Hepatocyte (in vitro differentiated cells): ENCODE results near the gene TMEM134. TPM values are rescaled to one million over a fixed set of nuclear protein-coding genes. Genes with fewer than 3 reads are reported as not detected.

ENCODE experiments used
- DNase-seq: peaks from one replicate; pipeline ENCODE4 v3.0.0-alpha.2; 2016; ENCODE audit warnings: low spot score
- H2AFZ ChIP-seq: fragments of 200-600 bp; sonication (generic); 2 replicates; pipeline ENCODE4 v1.6.0; 2016; ENCODE audit warnings: antibody characterized with exemption, mild to moderate bottlenecking
- H3K27ac ChIP-seq: fragments of 200-600 bp; sonication (generic); 2 replicates; pipeline ENCODE4 v1.5.1; 2016; ENCODE audit warnings: mild to moderate bottlenecking
- H3K27me3 ChIP-seq: fragments of 200-600 bp; sonication (generic); 2 replicates; pipeline ENCODE4 v1.6.1; 2016
- H3K36me3 ChIP-seq: fragments of 200-600 bp; sonication (generic); replicated peaks from 2 replicates; pipeline ENCODE4 v1.5.1; 2016; ENCODE audit warnings: low read depth; ENCODE audit not compliant: insufficient read depth
- H3K4me1 ChIP-seq: fragments of 200-600 bp; sonication (generic); 2 replicates; pipeline ENCODE4 v1.5.1; 2016; ENCODE audit warnings: mild to moderate bottlenecking, moderate library complexity; ENCODE audit not compliant: insufficient read depth
- H3K4me2 ChIP-seq: fragments of 200-600 bp; sonication (generic); 2 replicates; pipeline ENCODE4 v1.6.0; 2016
- H3K4me3 ChIP-seq: fragments of 200-600 bp; sonication (generic); 2 replicates; pipeline ENCODE4 v1.5.1; 2016; ENCODE audit warnings: mild to moderate bottlenecking
- H3K79me2 ChIP-seq: fragments of 200-600 bp; sonication (generic); 2 replicates; pipeline ENCODE4 v1.6.0; 2017; ENCODE audit warnings: mild to moderate bottlenecking
- H3K9me2 ChIP-seq: fragments of 200-600 bp; sonication (generic); replicated peaks from 2 replicates; pipeline ENCODE4 v1.6.0; 2017; ENCODE audit warnings: mild to moderate bottlenecking; ENCODE audit not compliant: insufficient read depth
- H3K9me3 ChIP-seq: fragments of 200-600 bp; sonication (generic); 2 replicates; pipeline ENCODE4 v1.5.1; 2016; ENCODE audit warnings: low read depth, mild to moderate bottlenecking
- H4K20me1 ChIP-seq: fragments of 200-600 bp; sonication (generic); 2 replicates; pipeline ENCODE4 v1.6.0; 2016; ENCODE audit warnings: mild to moderate bottlenecking; ENCODE audit not compliant: insufficient read depth, poor library complexity, severe bottlenecking
- CTCF ChIP-seq: fragments of 200-600 bp; sonication (generic); IDR thresholded peaks from 2 replicates; pipeline ENCODE4 v1.5.1; 2016; ENCODE audit warnings: antibody characterized with exemption, mild to moderate bottlenecking; ENCODE audit not compliant: poor library complexity
- EZH2 ChIP-seq: fragments of 200-600 bp; sonication (generic); IDR thresholded peaks from 2 replicates; pipeline ENCODE4 v1.6.1; 2016; ENCODE audit warnings: antibody characterized with exemption, mild to moderate bottlenecking, borderline replicate concordance
- EZH2phosphoT487 ChIP-seq: fragments of 200-600 bp; sonication (generic); IDR thresholded peaks from one replicate; pipeline ENCODE4 v1.6.1; 2018; ENCODE audit warnings: antibody characterized with exemption, mild to moderate bottlenecking, low read depth, moderate library complexity; ENCODE audit not compliant: unreplicated experiment, severe bottlenecking
- WGBS: methylation state at CpG from one replicate; pipeline ENCODE4 v1.1.6; 2016; ENCODE audit warnings: low lambda C conversion rate; ENCODE audit errors: missing lambda C conversion rate; 5-methylcytosine and 5-hydroxymethylcytosine counted together
- polyA plus RNA-seq: library from polyadenylated mRNA; unstranded; fragments of >200 nt; fragmentation: Nextera tagmentation; extraction: Ambion mirVana; gene quantifications from 2 replicates; pipeline ENCODE4 v1.2.1, GENCODE V29; 2016
- total RNA-seq: library from RNA; depleted of rRNA; stranded (reverse); fragments of >200 nt; gene quantifications from 2 replicates; pipeline ENCODE4 v1.2.3, GENCODE V29; 2014

The TMEM134 gene
- total and polyA plus RNA-seq, 2 experiments from 2014 or later = 43.2 to 93.7 TPM

GRCh38 chr11:67498544-67498972 is 29.5 kb upstream of the TMEM134 start:
- Histone ChIP-seq H3K4me1 (no peaks in the 10 kb centered on the region), H3K4me2 (no peak overlapping the region), H3K27me3 (no peaks in the 10 kb centered on the region), H3K4me3 (no peak overlapping the region), H3K79me2 (peaks cover 6% of the 10 kb centered on the region), H3K9me2 (no peaks in the 10 kb centered on the region), H3K36me3 (no peaks in the 10 kb centered on the region), H2AFZ (no peak overlapping the region), H4K20me1 (peaks cover 5% of the 10 kb centered on the region), H3K27ac (no peak overlapping the region), H3K9me3 (no peaks in the 10 kb centered on the region)
- 97% methylated on average over 21 of the region's 21 CpGs for WGBS
- TF ChIP-seq EZH2 (no peak), CTCF (no peak), EZH2phosphoT487 (no peak)
- no peak for DNase-seq

GRCh38 chr11:67497656-67498291 is 28.7 kb upstream of the TMEM134 start:
- Histone ChIP-seq H2AFZ (no peak overlapping the region), H4K20me1 (no peaks in the 10 kb centered on the region), H3K9me2 (no peaks in the 10 kb centered on the region), H3K4me3 (no peak overlapping the region), H3K9me3 (no peaks in the 10 kb centered on the region), H3K4me1 (no peaks in the 10 kb centered on the region), H3K27me3 (no peaks in the 10 kb centered on the region), H3K36me3 (no peaks in the 10 kb centered on the region), H3K27ac (no peak overlapping the region), H3K4me2 (no peak overlapping the region), H3K79me2 (no peaks in the 10 kb centered on the region)
- no peak for TF ChIP-seq EZH2phosphoT487
- no peak for TF ChIP-seq CTCF
- TF ChIP-seq EZH2 = no peak
- DNase-seq = no peak
- 96% methylated on average over 21 of the region's 21 CpGs for WGBS

- 96% methylated on average over 12 of the region's 12 CpGs for WGBS
- no peaks in the 10 kb centered on the region for H3K27me3 ChIP-seq
- DNase-seq = no peak
- no peaks in the 10 kb centered on the region for H3K9me3 ChIP-seq
- no peaks in the 10 kb centered on the region for H3K79me2 ChIP-seq
- no peaks in the 10 kb centered on the region for H4K20me1 ChIP-seq
- H3K4me3 ChIP-seq = no peak overlapping the region
- H3K36me3 ChIP-seq = no peaks in the 10 kb centered on the region
- H3K4me1 ChIP-seq = no peaks in the 10 kb centered on the region
- no peaks in the 10 kb centered on the region for H3K9me2 ChIP-seq
- no peak overlapping the region for H2AFZ ChIP-seq
- H3K4me2 ChIP-seq = no peak overlapping the region
- H3K27ac ChIP-seq = no peak overlapping the region
- no peak for TF ChIP-seq CTCF
- no peak for TF ChIP-seq EZH2phosphoT487
- TF ChIP-seq EZH2 = no peak
Measured at GRCh38 chr11:67496113-67496512, 27.1 kb upstream of the TMEM134 start.
